ENCODE measurements around the gene GABARAP.

Gene GABARAP

GRCh38 chr17:7241783-7242716 is at the start of gene GABARAP:
GABARAP (minus strand) TSS chr17:7242449; CDS start chr17:7242330, 119 bp downstream.
- DNase-seq: peak; percentile 94

- no peak for DNase-seq
Measured at GRCh38 chr17:7290685-7291084, 48.4 kb upstream of the GABARAP start.

- DNase-seq: no peak
Measured at GRCh38 chr17:7290166-7290565, 47.9 kb upstream of the GABARAP start.

- DNase-seq: no peak
Measured at GRCh38 chr17:7289256-7290032, 47.2 kb upstream of the GABARAP start.

GRCh38 chr17:7285679-7286078 is 43.4 kb upstream of the GABARAP start:
- DNase-seq: no peak

- no peak for DNase-seq
Measured at GRCh38 chr17:7284911-7285310, 42.7 kb upstream of the GABARAP start.

GRCh38 chr17:7283471-7284216 is 41.4 kb upstream of the GABARAP start:
- DNase-seq: no peak

GRCh38 chr17:7282752-7283321 is 40.6 kb upstream of the GABARAP start:
- no peak for DNase-seq

- no peak for DNase-seq
Measured at GRCh38 chr17:7281953-7282751, 39.9 kb upstream of the GABARAP start.

GRCh38 chr17:7281074-7281952 is 39.1 kb upstream of the GABARAP start, which contains the start of gene SLC2A4:
SLC2A4 (plus strand) TSS chr17:7281718; CDS start chr17:7281935, 217 bp downstream.
- peak; percentile 69 for DNase-seq

- DNase-seq: peak; percentile 84
Measured at GRCh38 chr17:7280519-7281073, 38.3 kb upstream of the GABARAP start.

GRCh38 chr17:7279448-7279847 is 37.2 kb upstream of the GABARAP start:
- no peak for DNase-seq

GRCh38 chr17:7266784-7267183 is 24.5 kb upstream of the GABARAP start:
- no peak for DNase-seq

GRCh38 chr17:7263801-7264078 is 21.5 kb upstream of the GABARAP start:
- no peak for DNase-seq

- DNase-seq: no peak
Measured at GRCh38 chr17:7262935-7263800, 20.9 kb upstream of the GABARAP start.

GRCh38 chr17:7262192-7262934 is 20.1 kb upstream of the GABARAP start, which contains the start of gene CLDN7:
CLDN7 (minus strand) TSS chr17:7262478; CDS start chr17:7262043, 435 bp downstream.
- no peak for DNase-seq

GRCh38 chr17:7261379-7262191 is 19.3 kb upstream of the GABARAP start:
- peak; percentile 47 for DNase-seq
